ENCODE data around the gene NEK5. TPM values are rescaled to one million over a fixed set of nuclear protein-coding genes. Genes with fewer than 3 reads are reported as not detected.
A peak's percentile ranks its signal among the peaks of the same experiment; 100 is the strongest.

The NEK5 gene
- polyA plus RNA-seq, 2 donors, result 0.02 to 0.08 TPM

GRCh38 chr13:52025475-52026245 is 103.2 kb downstream of the NEK5 start:
- peaks cover 0 to 4% of the 10 kb centered on the region in 2 donors for H3K9me3 ChIP-seq (ENCODE audit: control insufficient read depth in 2 of 2, insufficient read depth in 1 of 2, low read depth in 1 of 2, low read length in 1 of 2)
- H3K27me3 ChIP-seq (ENCODE audit: control insufficient read depth in 1 of 2, insufficient read depth in 2 of 2, low read length in 2 of 2), result no peaks in the 10 kb centered on the region
- H3K36me3 ChIP-seq (ENCODE audit: control insufficient read depth in 2 of 2, insufficient read depth in 2 of 2, low read length in 1 of 2), result peaks cover 7% of the 10 kb centered on the region in 2 donors
- no peak overlapping the region for H3K27ac ChIP-seq (ENCODE audit: low read depth in 2 of 2, low read length in 1 of 2)
- peaks cover 0 to 2% of the 10 kb centered on the region in 2 donors for H3K4me1 ChIP-seq (ENCODE audit: control insufficient read depth in 2 of 2, insufficient read depth in 2 of 2, low read length in 1 of 2)
- no peak overlapping the region for H3K4me3 ChIP-seq (ENCODE audit: low read depth in 1 of 2, low read length in 2 of 2)
- WGBS, 2 donors, result 96 to 97% methylated on average over 8 of the region's 8 CpGs

GRCh38 chr13:52024481-52024880 is 104.4 kb downstream of the NEK5 start, which contains the start of gene UTP14C:
Gene UTP14C, plus strand, starts transcription at chr13:52024691. Its CDS starts 4,114 bp downstream, at chr13:52028805.
- Histone ChIP-seq H3K27ac (ENCODE audit: low read depth in 2 of 2, low read length in 1 of 2) (no peak within 1 kb of the TSS), H3K9me3 (ENCODE audit: control insufficient read depth in 2 of 2, insufficient read depth in 1 of 2, low read depth in 1 of 2, low read length in 1 of 2) (peaks cover 0 to 4% of the 10 kb centered on the region in 2 donors), H3K4me3 (ENCODE audit: low read depth in 1 of 2, low read length in 2 of 2) (no peak within 1 kb of the TSS), H3K27me3 (ENCODE audit: control insufficient read depth in 1 of 2, insufficient read depth in 2 of 2, low read length in 2 of 2) (no peaks in the 10 kb centered on the region), H3K4me1 (ENCODE audit: control insufficient read depth in 2 of 2, insufficient read depth in 2 of 2, low read length in 1 of 2) (peaks cover 0 to 2% of the 10 kb centered on the region in 2 donors), H3K36me3 (ENCODE audit: control insufficient read depth in 2 of 2, insufficient read depth in 2 of 2, low read length in 1 of 2) (peaks cover 7% of the 10 kb centered on the region in 2 donors)
- WGBS, 2 donors, result 89 to 93% methylated on average over 3 of the region's 3 CpGs

- H3K9me3 ChIP-seq (ENCODE audit: control insufficient read depth in 2 of 2, insufficient read depth in 1 of 2, low read depth in 1 of 2, low read length in 1 of 2), result peaks cover 0 to 4% of the 10 kb centered on the region in 2 donors
- no peaks in the 10 kb centered on the region for H3K27me3 ChIP-seq (ENCODE audit: control insufficient read depth in 1 of 2, insufficient read depth in 2 of 2, low read length in 2 of 2)
- H3K27ac ChIP-seq (ENCODE audit: low read depth in 2 of 2, low read length in 1 of 2), result no peak overlapping the region
- H3K4me3 ChIP-seq (ENCODE audit: low read depth in 1 of 2, low read length in 2 of 2), result no peak overlapping the region
- peaks cover 0 to 2% of the 10 kb centered on the region in 2 donors for H3K4me1 ChIP-seq (ENCODE audit: control insufficient read depth in 2 of 2, insufficient read depth in 2 of 2, low read length in 1 of 2)
- 97 to 100% methylated on average over 2 of the region's 2 CpGs for WGBS, 2 donors
- peaks cover 7% of the 10 kb centered on the region in 2 donors for H3K36me3 ChIP-seq (ENCODE audit: control insufficient read depth in 2 of 2, insufficient read depth in 2 of 2, low read length in 1 of 2)
Measured at GRCh38 chr13:52022356-52022755, 106.5 kb downstream of the NEK5 start.

GRCh38 chr13:52020191-52020590 is 108.7 kb downstream of the NEK5 start:
- Histone ChIP-seq H3K36me3 (ENCODE audit: control insufficient read depth in 2 of 2, insufficient read depth in 2 of 2, low read length in 1 of 2) (peaks cover 0 to 2% of the 10 kb centered on the region in 2 donors), H3K27ac (ENCODE audit: low read depth in 2 of 2, low read length in 1 of 2) (no peak overlapping the region), H3K4me1 (ENCODE audit: control insufficient read depth in 2 of 2, insufficient read depth in 2 of 2, low read length in 1 of 2) (no peaks in the 10 kb centered on the region), H3K27me3 (ENCODE audit: control insufficient read depth in 1 of 2, insufficient read depth in 2 of 2, low read length in 2 of 2) (no peaks in the 10 kb centered on the region), H3K9me3 (ENCODE audit: control insufficient read depth in 2 of 2, insufficient read depth in 1 of 2, low read depth in 1 of 2, low read length in 1 of 2) (no peaks in the 10 kb centered on the region), H3K4me3 (ENCODE audit: low read depth in 1 of 2, low read length in 2 of 2) (no peak overlapping the region)
- WGBS, 2 donors, result 93 to 94% methylated on average over 3 of the region's 3 CpGs

GRCh38 chr13:52016296-52016695 is 112.6 kb downstream of the NEK5 start:
- no peaks in the 10 kb centered on the region for H3K36me3 ChIP-seq (ENCODE audit: control insufficient read depth in 2 of 2, insufficient read depth in 2 of 2, low read length in 1 of 2)
- H3K4me1 ChIP-seq (ENCODE audit: control insufficient read depth in 2 of 2, insufficient read depth in 2 of 2, low read length in 1 of 2), result no peaks in the 10 kb centered on the region
- no peaks in the 10 kb centered on the region for H3K9me3 ChIP-seq (ENCODE audit: control insufficient read depth in 2 of 2, insufficient read depth in 1 of 2, low read depth in 1 of 2, low read length in 1 of 2)
- H3K4me3 ChIP-seq (ENCODE audit: low read depth in 1 of 2, low read length in 2 of 2), result no peak overlapping the region
- H3K27ac ChIP-seq (ENCODE audit: low read depth in 2 of 2, low read length in 1 of 2), result no peak overlapping the region
- 93 to 96% methylated on average over 3 of the region's 3 CpGs for WGBS, 2 donors
- no peaks in the 10 kb centered on the region for H3K27me3 ChIP-seq (ENCODE audit: control insufficient read depth in 1 of 2, insufficient read depth in 2 of 2, low read length in 2 of 2)

- no peaks in the 10 kb centered on the region for H3K36me3 ChIP-seq (ENCODE audit: control insufficient read depth in 2 of 2, insufficient read depth in 2 of 2, low read length in 1 of 2)
- no peaks in the 10 kb centered on the region for H3K4me1 ChIP-seq (ENCODE audit: control insufficient read depth in 2 of 2, insufficient read depth in 2 of 2, low read length in 1 of 2)
- WGBS, 2 donors, result 0 to 1% methylated on average over 8 of the region's 8 CpGs
- peak overlapping the region in 1 of 2 donors; percentile 74 for H3K27ac ChIP-seq (ENCODE audit: low read depth in 2 of 2, low read length in 1 of 2)
- peak overlapping the region; percentile 73 to 82 for H3K4me3 ChIP-seq (ENCODE audit: low read depth in 1 of 2, low read length in 2 of 2)
- no peaks in the 10 kb centered on the region for H3K9me3 ChIP-seq (ENCODE audit: control insufficient read depth in 2 of 2, insufficient read depth in 1 of 2, low read depth in 1 of 2, low read length in 1 of 2)
- H3K27me3 ChIP-seq (ENCODE audit: control insufficient read depth in 1 of 2, insufficient read depth in 2 of 2, low read length in 2 of 2), result no peaks in the 10 kb centered on the region
Measured at GRCh38 chr13:52012512-52012836, 116.4 kb downstream of the NEK5 start.

- Histone ChIP-seq H3K27ac (ENCODE audit: low read depth in 2 of 2, low read length in 1 of 2) (peak within 1 kb of the TSS; percentile 29 to 74), H3K36me3 (ENCODE audit: control insufficient read depth in 2 of 2, insufficient read depth in 2 of 2, low read length in 1 of 2) (no peaks in the 10 kb centered on the region), H3K27me3 (ENCODE audit: control insufficient read depth in 1 of 2, insufficient read depth in 2 of 2, low read length in 2 of 2) (no peaks in the 10 kb centered on the region), H3K9me3 (ENCODE audit: control insufficient read depth in 2 of 2, insufficient read depth in 1 of 2, low read depth in 1 of 2, low read length in 1 of 2) (no peaks in the 10 kb centered on the region), H3K4me1 (ENCODE audit: control insufficient read depth in 2 of 2, insufficient read depth in 2 of 2, low read length in 1 of 2) (no peaks in the 10 kb centered on the region), H3K4me3 (ENCODE audit: low read depth in 1 of 2, low read length in 2 of 2) (peak within 1 kb of the TSS; percentile 82 to 90)
- 0 to 1% methylated on average over 76 to 82 of the region's 82 CpGs for WGBS, 2 donors
Measured at GRCh38 chr13:52011632-52012511, 117.0 kb downstream of the NEK5 start, which contains the start of gene ALG11. Gene ALG11, plus strand, starts transcription at chr13:52012398. Its CDS starts 21 bp downstream, at chr13:52012419.

GRCh38 chr13:52010890-52011631 is 117.8 kb downstream of the NEK5 start, which contains the start of gene ATP7B:
Gene ATP7B, minus strand, starts transcription at chr13:52011450. Its CDS starts 113 bp downstream, at chr13:52011337.
- H3K9me3 ChIP-seq (ENCODE audit: control insufficient read depth in 2 of 2, insufficient read depth in 1 of 2, low read depth in 1 of 2, low read length in 1 of 2), result no peaks in the 10 kb centered on the region
- no peaks in the 10 kb centered on the region for H3K27me3 ChIP-seq (ENCODE audit: control insufficient read depth in 1 of 2, insufficient read depth in 2 of 2, low read length in 2 of 2)
- peak within 1 kb of the TSS; percentile 29 to 74 for H3K27ac ChIP-seq (ENCODE audit: low read depth in 2 of 2, low read length in 1 of 2)
- WGBS, 2 donors, result 5% methylated on average over 46 of the region's 46 CpGs
- H3K4me1 ChIP-seq (ENCODE audit: control insufficient read depth in 2 of 2, insufficient read depth in 2 of 2, low read length in 1 of 2), result no peaks in the 10 kb centered on the region
- peak within 1 kb of the TSS; percentile 82 to 90 for H3K4me3 ChIP-seq (ENCODE audit: low read depth in 1 of 2, low read length in 2 of 2)
- H3K36me3 ChIP-seq (ENCODE audit: control insufficient read depth in 2 of 2, insufficient read depth in 2 of 2, low read length in 1 of 2), result no peaks in the 10 kb centered on the region

GRCh38 chr13:52009946-52010345 is 118.9 kb downstream of the NEK5 start:
- no peaks in the 10 kb centered on the region for H3K9me3 ChIP-seq (ENCODE audit: control insufficient read depth in 2 of 2, insufficient read depth in 1 of 2, low read depth in 1 of 2, low read length in 1 of 2)
- H3K27ac ChIP-seq (ENCODE audit: low read depth in 2 of 2, low read length in 1 of 2), result no peak overlapping the region
- H3K4me1 ChIP-seq (ENCODE audit: control insufficient read depth in 2 of 2, insufficient read depth in 2 of 2, low read length in 1 of 2), result no peaks in the 10 kb centered on the region
- H3K36me3 ChIP-seq (ENCODE audit: control insufficient read depth in 2 of 2, insufficient read depth in 2 of 2, low read length in 1 of 2), result no peaks in the 10 kb centered on the region
- WGBS, 2 donors, result 62 to 67% methylated on average over 6 of the region's 6 CpGs
- no peaks in the 10 kb centered on the region for H3K27me3 ChIP-seq (ENCODE audit: control insufficient read depth in 1 of 2, insufficient read depth in 2 of 2, low read length in 2 of 2)
- no peak overlapping the region for H3K4me3 ChIP-seq (ENCODE audit: low read depth in 1 of 2, low read length in 2 of 2)

Measured in esophagus (tissue), 2 donors.